Epithelial cell of esophagus (primary cell): ENCODE results near the gene TSC22D4.

ENCODE experiments used
- DNase-seq: peaks from one replicate; pipeline ENCODE4 v3.0.0; 2010; ENCODE audit warnings: low read depth
- H3K4me3 ChIP-seq: 2 replicates; pipeline ENCODE4 v1.5.1; 2011; ENCODE audit warnings: mild to moderate bottlenecking, low read length, control low read depth
- TF ChIP-seq, protein P1 (sequence below): IDR thresholded peaks from 2 replicates; pipeline ENCODE4 v1.5.1; 2011; ENCODE audit warnings: low read depth, mild to moderate bottlenecking, low read length, control low read depth, inconsistent platforms; ENCODE audit not compliant: insufficient read depth; ENCODE audit errors: missing control alignments

The TSC22D4 gene

DNA sequence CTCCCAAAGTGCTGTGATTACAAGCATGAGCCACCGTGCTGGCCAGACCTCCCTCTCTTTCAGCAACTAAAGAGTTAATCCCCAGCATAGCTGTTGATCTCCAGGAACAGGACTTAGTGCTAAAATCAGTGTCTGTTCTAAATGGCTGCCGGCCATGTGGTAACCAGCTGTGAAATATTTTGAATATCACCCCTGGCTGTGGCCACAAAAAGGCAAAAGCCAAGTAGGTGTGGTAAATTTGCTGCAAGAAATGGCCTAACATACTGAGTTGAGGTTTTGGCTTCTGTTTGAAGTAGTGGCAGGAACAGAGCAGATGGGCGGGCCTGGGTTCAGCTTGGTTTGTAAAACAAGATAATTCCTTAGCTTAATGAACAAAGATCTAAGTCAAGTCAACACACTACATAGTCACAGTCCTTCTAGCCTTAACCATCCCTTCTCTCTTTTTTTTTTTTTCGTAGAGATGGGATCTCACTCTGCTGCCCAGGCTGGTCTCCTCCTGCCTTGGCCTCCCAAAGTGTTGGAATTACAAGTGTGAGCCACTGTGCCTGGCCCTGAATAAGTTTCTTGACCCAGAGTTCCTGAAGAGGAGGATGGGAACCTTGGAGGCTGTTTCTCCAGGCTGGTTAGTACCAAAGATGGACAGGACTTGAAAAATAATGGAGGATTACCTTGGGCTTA lies 37.3 kb upstream of the TSC22D4 start:
- DNase-seq, result no peak
- no peak overlapping the region for H3K4me3 ChIP-seq
- TF ChIP-seq, protein P1, sequence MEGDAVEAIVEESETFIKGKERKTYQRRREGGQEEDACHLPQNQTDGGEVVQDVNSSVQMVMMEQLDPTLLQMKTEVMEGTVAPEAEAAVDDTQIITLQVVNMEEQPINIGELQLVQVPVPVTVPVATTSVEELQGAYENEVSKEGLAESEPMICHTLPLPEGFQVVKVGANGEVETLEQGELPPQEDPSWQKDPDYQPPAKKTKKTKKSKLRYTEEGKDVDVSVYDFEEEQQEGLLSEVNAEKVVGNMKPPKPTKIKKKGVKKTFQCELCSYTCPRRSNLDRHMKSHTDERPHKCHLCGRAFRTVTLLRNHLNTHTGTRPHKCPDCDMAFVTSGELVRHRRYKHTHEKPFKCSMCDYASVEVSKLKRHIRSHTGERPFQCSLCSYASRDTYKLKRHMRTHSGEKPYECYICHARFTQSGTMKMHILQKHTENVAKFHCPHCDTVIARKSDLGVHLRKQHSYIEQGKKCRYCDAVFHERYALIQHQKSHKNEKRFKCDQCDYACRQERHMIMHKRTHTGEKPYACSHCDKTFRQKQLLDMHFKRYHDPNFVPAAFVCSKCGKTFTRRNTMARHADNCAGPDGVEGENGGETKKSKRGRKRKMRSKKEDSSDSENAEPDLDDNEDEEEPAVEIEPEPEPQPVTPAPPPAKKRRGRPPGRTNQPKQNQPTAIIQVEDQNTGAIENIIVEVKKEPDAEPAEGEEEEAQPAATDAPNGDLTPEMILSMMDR, result no peak

- TF ChIP-seq, protein P1, result no peak
- H3K4me3 ChIP-seq, result no peak overlapping the region
- peak; percentile 46 for DNase-seq
Observed at GRCh38 chr7:100515072-100515532, 36.1 kb upstream of the TSC22D4 start.

DNA sequence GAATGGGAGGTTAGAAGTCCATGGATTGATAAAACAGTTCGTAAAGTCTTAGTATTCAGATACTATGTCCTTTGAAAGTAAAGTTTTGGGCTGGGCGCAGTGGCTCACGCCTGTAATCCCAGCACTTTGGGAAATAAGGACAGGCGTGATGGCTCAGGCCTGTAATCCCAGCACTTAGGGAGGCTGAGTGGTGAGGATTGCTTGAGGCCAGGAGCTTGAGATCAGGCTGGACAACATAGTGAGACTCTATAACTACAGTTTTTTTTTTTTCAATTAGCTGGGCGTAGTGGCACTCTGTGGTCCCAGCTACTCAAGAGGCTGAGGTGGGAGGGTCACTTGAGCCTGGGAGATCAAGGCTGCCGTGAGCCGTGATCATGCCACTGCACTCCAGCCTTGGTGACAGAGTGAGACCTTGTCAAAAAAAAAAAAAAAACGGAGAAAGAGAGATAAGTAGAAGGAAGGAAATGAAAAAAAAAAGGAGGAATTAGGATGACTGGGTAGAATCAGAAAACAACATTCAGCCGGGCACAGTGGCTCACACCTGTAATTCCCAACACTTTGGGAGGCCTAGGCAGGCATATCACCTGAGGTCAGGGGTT lies 34.3 kb upstream of the TSC22D4 start:
- TF ChIP-seq, protein P1, result no peak
- no peak overlapping the region for H3K4me3 ChIP-seq
- no peak for DNase-seq

DNA sequence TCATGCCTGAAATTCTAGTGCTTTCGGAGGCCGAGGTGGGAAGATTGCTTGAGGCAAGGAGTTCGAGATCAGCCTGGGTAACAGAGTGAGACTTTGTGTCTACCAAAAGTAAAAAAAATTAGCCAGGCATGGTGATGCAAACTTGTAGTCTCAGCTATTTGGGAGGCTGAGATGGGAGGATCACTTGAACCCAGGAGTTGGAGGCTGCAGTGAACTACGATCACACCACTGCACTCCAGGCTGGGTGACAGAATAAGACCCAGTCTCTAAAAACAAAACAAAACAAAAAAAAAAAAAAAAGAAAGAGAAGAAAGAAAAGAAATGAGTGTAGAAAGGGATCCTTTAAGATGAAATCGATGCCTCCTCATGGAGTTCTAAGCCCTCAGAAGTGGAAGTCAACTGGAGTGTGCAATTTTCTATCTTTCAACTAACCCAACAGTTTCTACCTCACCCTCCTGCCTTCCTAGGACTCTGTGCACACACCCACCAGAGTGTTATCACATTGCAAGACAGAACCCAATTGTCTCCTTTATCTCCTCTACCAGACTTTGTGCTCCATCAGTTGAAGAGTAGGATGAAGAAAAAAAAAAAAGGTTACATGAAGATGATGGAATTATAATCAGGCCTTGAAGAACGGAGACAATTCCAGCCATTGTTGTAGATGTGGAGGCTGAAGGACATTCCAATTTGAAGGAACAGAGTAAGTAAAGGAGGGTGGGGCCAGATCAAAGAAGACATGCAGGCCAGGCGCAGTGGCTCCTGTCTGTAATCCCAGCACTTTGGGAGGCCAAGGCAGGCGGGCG lies 31.6 kb upstream of the TSC22D4 start:
- TF ChIP-seq, protein P1, result no peak
- DNase-seq, result no peak
- H3K4me3 ChIP-seq, result no peak overlapping the region

GRCh38 chr7:100509231-100509630 lies 30.2 kb upstream of the TSC22D4 start:
- H3K4me3 ChIP-seq, result no peak overlapping the region
- TF ChIP-seq, protein P1, result no peak
- peak; percentile 99 for DNase-seq

DNA sequence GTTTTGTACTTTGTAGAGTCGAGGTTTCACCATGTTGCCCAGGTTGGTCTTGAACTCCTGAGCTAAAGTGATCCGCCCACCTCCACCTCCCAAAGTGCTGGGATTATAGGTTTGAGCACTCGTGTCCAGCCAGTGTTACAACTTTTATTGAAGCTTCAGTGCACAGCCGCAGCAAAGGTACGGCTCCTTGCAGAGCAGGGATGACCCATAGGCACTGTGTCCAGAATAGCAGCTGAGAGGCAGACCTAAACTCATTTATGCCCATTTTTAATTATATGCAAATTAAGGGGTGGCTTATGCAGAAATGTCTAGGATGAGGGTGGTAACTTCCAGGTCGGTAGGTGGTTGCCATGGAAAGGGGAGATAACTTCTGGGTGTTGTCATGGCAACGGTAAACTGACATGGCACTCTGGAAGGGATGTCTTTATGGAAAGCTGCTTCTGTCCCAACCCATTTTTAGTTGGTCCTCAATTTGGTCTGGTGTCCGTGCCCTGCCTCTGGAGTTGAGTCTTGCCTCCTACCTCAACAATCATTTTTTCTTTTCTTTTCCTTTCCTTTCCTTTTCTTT lies 27.4 kb upstream of the TSC22D4 start:
- no peak overlapping the region for H3K4me3 ChIP-seq
- TF ChIP-seq, protein P1, result no peak
- DNase-seq, result no peak
